Glomerular visceral epithelial cell (primary cell): Measurements from ENCODE around the gene MPL.

ENCODE experiments used
- DNase-seq: peaks from one replicate; pipeline ENCODE4 v3.0.0-alpha.2; 2016; ENCODE audit errors: extremely low spot score

Gene MPL

GRCh38 chr1:43306688-43307457 is 30.7 kb upstream of the MPL start:
- no peak for DNase-seq

GRCh38 chr1:43307458-43308158 is 30.0 kb upstream of the MPL start:
- no peak for DNase-seq

- no peak for DNase-seq
These were observed 28.8 kb upstream of the MPL start for GRCh38 chr1:43308635-43309404.

- no peak for DNase-seq
These were observed 28.1 kb upstream of the MPL start for GRCh38 chr1:43309405-43310025.

GRCh38 chr1:43311521-43311920 is 26.1 kb upstream of the MPL start:
- DNase-seq = no peak

GRCh38 chr1:43312212-43312623 is 25.4 kb upstream of the MPL start:
- DNase-seq = no peak

- no peak for DNase-seq
These were observed 24.7 kb upstream of the MPL start for GRCh38 chr1:43312663-43313515.

- no peak for DNase-seq
These were observed 23.8 kb upstream of the MPL start for GRCh38 chr1:43313771-43314170.

GRCh38 chr1:43314233-43314632 is 23.4 kb upstream of the MPL start:
- no peak for DNase-seq

- DNase-seq = no peak
These were observed 22.1 kb upstream of the MPL start for GRCh38 chr1:43315481-43315880.

- no peak for DNase-seq
These were observed 21.5 kb upstream of the MPL start for GRCh38 chr1:43315963-43316737.

- no peak for DNase-seq
These were observed 20.7 kb upstream of the MPL start for GRCh38 chr1:43316738-43317520.

- no peak for DNase-seq
These were observed 19.7 kb upstream of the MPL start for GRCh38 chr1:43317817-43318471.

- DNase-seq = no peak
These were observed 18.8 kb upstream of the MPL start for GRCh38 chr1:43318831-43319230.

- no peak for DNase-seq
These were observed 18.3 kb upstream of the MPL start for GRCh38 chr1:43319288-43319687.

GRCh38 chr1:43319766-43320165 is 17.9 kb upstream of the MPL start:
- DNase-seq = no peak

GRCh38 chr1:43321331-43321891 is 16.2 kb upstream of the MPL start:
- no peak for DNase-seq

GRCh38 chr1:43322506-43322905 is 15.1 kb upstream of the MPL start:
- no peak for DNase-seq

GRCh38 chr1:43324810-43325209 is 12.8 kb upstream of the MPL start:
- no peak for DNase-seq
